ENCODE measurements around the gene SFTPD. TPM values are rescaled to one million over a fixed set of nuclear protein-coding genes. Genes with fewer than 3 reads are reported as not detected.
"Not testable (repeated sequence)": the region's sequence is repeated elsewhere in the genome, so short reads cannot be mapped to it uniquely, and the experiment has no call there.

Gene SFTPD
- total RNA-seq, 1 donor from 2014 or later: not detected

- intact Hi-C loops (cut with micrococcal nuclease): loop anchor here (5.0 kb wide), 1 partner anchor 390 kb away; no protein-coding TSS in a partner anchor
Observed at GRCh38 chr10:79927111-79927828, 21.6 kb downstream of the SFTPD start.

- intact Hi-C loops (cut with micrococcal nuclease): loop anchor here (5.0 kb wide), 1 partner anchor 389 kb away; no protein-coding TSS in a partner anchor
Observed at GRCh38 chr10:79926037-79926436, 22.9 kb downstream of the SFTPD start.

GRCh38 chr10:79925614-79926013 lies 23.3 kb downstream of the SFTPD start:
- intact Hi-C loops (cut with micrococcal nuclease): loop anchor here (5.0 kb wide), 1 partner anchor 388 kb away; no protein-coding TSS in a partner anchor

- intact Hi-C loops (cut with micrococcal nuclease): no loop called here
Observed at GRCh38 chr10:79923669-79924068, 25.2 kb downstream of the SFTPD start.

GRCh38 chr10:79923145-79923544 lies 25.8 kb downstream of the SFTPD start:
- intact Hi-C loops (cut with micrococcal nuclease): no loop called here

- intact Hi-C loops (cut with micrococcal nuclease): not testable (repeated sequence)
Observed at GRCh38 chr10:79922011-79922412, 26.9 kb downstream of the SFTPD start.

GRCh38 chr10:79915838-79916237 lies 33.1 kb downstream of the SFTPD start:
- intact Hi-C loops (cut with micrococcal nuclease): not testable (repeated sequence)

GRCh38 chr10:79914512-79914911 lies 34.4 kb downstream of the SFTPD start:
- intact Hi-C loops (cut with micrococcal nuclease): not testable (repeated sequence)

- intact Hi-C loops (cut with micrococcal nuclease): no loop called here
Observed at GRCh38 chr10:79910836-79911235, 38.1 kb downstream of the SFTPD start.

GRCh38 chr10:79910344-79910743 lies 38.6 kb downstream of the SFTPD start:
- intact Hi-C loops (cut with micrococcal nuclease): no loop called here

GRCh38 chr10:79905322-79906314 lies 43.3 kb downstream of the SFTPD start:
- intact Hi-C loops (cut with micrococcal nuclease): no loop called here

GRCh38 chr10:79904671-79905321 lies 44.1 kb downstream of the SFTPD start:
- intact Hi-C loops (cut with micrococcal nuclease): no loop called here

GRCh38 chr10:79901571-79901970 lies 47.3 kb downstream of the SFTPD start:
- intact Hi-C loops (cut with micrococcal nuclease): not testable (repeated sequence)

GRCh38 chr10:79898597-79899325 lies 50.1 kb downstream of the SFTPD start:
- intact Hi-C loops (cut with micrococcal nuclease): no loop called here

GRCh38 chr10:79892896-79893295 lies 56.0 kb downstream of the SFTPD start:
- intact Hi-C loops (cut with micrococcal nuclease): not testable (repeated sequence)

GRCh38 chr10:79890469-79890868 lies 58.4 kb downstream of the SFTPD start:
- intact Hi-C loops (cut with micrococcal nuclease): no loop called here

- intact Hi-C loops (cut with micrococcal nuclease): not testable (repeated sequence)
Observed at GRCh38 chr10:79888984-79889383, 59.9 kb downstream of the SFTPD start.
